ENCODE measurements around the gene DPH7.
"Not testable (repeated sequence)": the region's sequence is repeated elsewhere in the genome, so short reads cannot be mapped to it uniquely, and the experiment has no call there.

Gene DPH7

DNA sequence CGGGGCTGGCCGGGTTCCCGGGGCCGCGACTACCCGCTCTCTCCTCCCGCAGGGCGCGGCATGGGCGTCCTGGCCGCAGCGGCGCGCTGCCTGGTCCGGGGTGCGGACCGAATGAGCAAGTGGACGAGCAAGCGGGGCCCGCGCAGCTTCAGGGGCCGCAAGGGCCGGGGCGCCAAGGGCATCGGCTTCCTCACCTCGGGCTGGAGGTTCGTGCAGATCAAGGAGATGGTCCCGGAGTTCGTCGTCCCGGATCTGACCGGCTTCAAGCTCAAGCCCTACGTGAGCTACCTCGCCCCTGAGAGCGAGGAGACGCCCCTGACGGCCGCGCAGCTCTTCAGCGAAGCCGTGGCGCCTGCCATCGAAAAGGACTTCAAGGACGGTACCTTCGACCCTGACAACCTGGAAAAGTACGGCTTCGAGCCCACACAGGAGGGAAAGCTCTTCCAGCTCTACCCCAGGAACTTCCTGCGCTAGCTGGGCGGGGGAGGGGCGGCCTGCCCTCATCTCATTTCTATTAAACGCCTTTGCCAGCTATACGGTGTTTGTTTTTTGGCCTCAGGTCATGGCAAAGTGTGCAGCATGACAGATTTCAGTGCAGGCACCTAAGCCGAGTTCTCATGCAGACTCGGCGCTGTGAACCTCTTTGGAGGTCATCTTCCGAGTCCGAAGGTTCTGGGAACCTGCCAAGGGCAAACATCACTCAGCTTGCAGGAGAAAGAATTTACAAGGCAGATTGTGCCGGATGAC lies 26.5 kb downstream of the DPH7 start:
- H3K27ac ChIP-seq (ENCODE audit: low read depth, low read length), result peak overlapping the region; percentile 68
- no peak overlapping the region for H2BK120ac ChIP-seq (ENCODE audit: low read depth, low read length)
- no peaks in the 10 kb centered on the region for H3K79me1 ChIP-seq (ENCODE audit: low read length)
- WGBS (ENCODE audit: extremely low coverage, insufficient coverage, low lambda C conversion rate), result no CpG with 5 or more reads among the region's 58 CpGs
- peak overlapping the region; percentile 91 for H3K4me2 ChIP-seq (ENCODE audit: low read length)
- H3K4me3 ChIP-seq (ENCODE audit: low read length), result peak overlapping the region; percentile 82
- H3K4me1 ChIP-seq (ENCODE audit: control insufficient read depth, low read depth, low read length), result no peaks in the 10 kb centered on the region
- peak; percentile 65 for DNase-seq
- peak overlapping the region; percentile 92 for H3K9ac ChIP-seq (ENCODE audit: low read length)
- no peak overlapping the region for H2AK5ac ChIP-seq (ENCODE audit: low read length)
- no peak overlapping the region for H4K8ac ChIP-seq (ENCODE audit: low read depth, low read length)
- H3K79me2 ChIP-seq (ENCODE audit: control insufficient read depth, insufficient read depth, low read length), result no peaks in the 10 kb centered on the region
- H2BK5ac ChIP-seq (ENCODE audit: low read length), result no peak overlapping the region
- no peak overlapping the region for H2BK15ac ChIP-seq (replicated peaks; ENCODE audit: low read depth)
- H3K27me3 ChIP-seq (ENCODE audit: insufficient read depth, low read length, poor library complexity), result no peaks in the 10 kb centered on the region
- H3K18ac ChIP-seq (ENCODE audit: low read length), result peak overlapping the region; percentile 34
- H3K56ac ChIP-seq (ENCODE audit: low read length), result peak overlapping the region; percentile 93
- H4K5ac ChIP-seq (ENCODE audit: low read length), result no peak overlapping the region
- H3K23ac ChIP-seq (ENCODE audit: low read length), result peak overlapping the region; percentile 45
- H3K4ac ChIP-seq (ENCODE audit: low read depth, low read length), result peak overlapping the region; percentile 58
- peaks cover 3% of the 10 kb centered on the region for H3K36me3 ChIP-seq (ENCODE audit: control insufficient read depth, insufficient read depth, low read length)

DNA sequence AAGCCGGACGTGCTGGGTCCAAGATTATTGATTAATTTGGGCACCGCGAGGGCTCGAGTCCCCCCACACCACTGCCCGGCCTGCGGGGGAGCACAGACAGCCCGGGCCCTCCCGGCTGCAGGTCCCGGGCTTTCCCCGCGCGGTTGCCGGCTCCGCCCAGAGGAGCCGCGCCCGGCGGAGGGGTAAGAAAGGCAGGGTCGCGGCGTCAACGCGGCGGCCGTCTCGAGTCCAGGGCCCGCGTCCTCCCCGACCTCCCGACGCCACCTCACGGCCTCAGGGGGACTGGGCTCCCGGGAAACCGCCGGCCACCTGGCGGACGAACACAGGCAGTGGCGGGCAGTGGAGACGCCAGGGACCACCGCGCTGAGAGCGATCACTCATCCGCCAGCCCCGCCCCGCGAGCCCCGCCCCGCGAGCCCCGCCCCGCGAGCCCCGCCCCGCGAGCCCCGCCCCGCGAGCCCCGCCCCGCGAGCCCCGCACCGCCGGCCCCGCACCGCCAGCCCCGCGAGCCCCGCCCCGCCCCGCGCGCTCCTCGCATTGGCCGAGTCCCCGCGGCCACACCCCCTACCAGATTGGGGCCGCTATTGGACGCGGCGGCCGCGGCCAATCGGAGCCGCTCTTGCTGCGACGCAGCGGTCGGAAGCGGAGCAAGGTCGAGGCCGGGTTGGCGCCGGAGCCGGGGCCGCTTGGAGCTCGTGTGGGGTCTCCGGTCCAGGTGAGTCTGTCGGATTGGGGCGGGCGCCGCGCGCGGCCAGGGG lies 27.3 kb downstream of the DPH7 start, which contains the start of gene MRPL41:
Gene MRPL41, plus strand, starts transcription at position 616 of the 758 bp plus-strand sequence. CDS start 203 bp downstream, outside the sequence.
- H3K23ac ChIP-seq (ENCODE audit: low read length), result peak within 1 kb of the TSS; percentile 45
- H4K5ac ChIP-seq (ENCODE audit: low read length), result no peak within 1 kb of the TSS
- peak within 1 kb of the TSS; percentile 82 for H3K4me3 ChIP-seq (ENCODE audit: low read length)
- H2BK15ac ChIP-seq (replicated peaks; ENCODE audit: low read depth), result no peak within 1 kb of the TSS
- WGBS (ENCODE audit: extremely low coverage, insufficient coverage, low lambda C conversion rate), result no CpG with 5 or more reads among the region's 106 CpGs
- H3K9ac ChIP-seq (ENCODE audit: low read length), result peak within 1 kb of the TSS; percentile 92
- H2BK120ac ChIP-seq (ENCODE audit: low read depth, low read length), result no peak within 1 kb of the TSS
- peak within 1 kb of the TSS; percentile 91 for H3K4me2 ChIP-seq (ENCODE audit: low read length)
- H3K56ac ChIP-seq (ENCODE audit: low read length), result peak within 1 kb of the TSS; percentile 93
- H3K4me1 ChIP-seq (ENCODE audit: control insufficient read depth, low read depth, low read length), result no peaks in the 10 kb centered on the region
- no peak within 1 kb of the TSS for H2AK5ac ChIP-seq (ENCODE audit: low read length)
- no peak within 1 kb of the TSS for H4K8ac ChIP-seq (ENCODE audit: low read depth, low read length)
- H3K27ac ChIP-seq (ENCODE audit: low read depth, low read length), result peak within 1 kb of the TSS; percentile 68
- H3K79me2 ChIP-seq (ENCODE audit: control insufficient read depth, insufficient read depth, low read length), result no peaks in the 10 kb centered on the region
- H3K36me3 ChIP-seq (ENCODE audit: control insufficient read depth, insufficient read depth, low read length), result peaks cover under 1% of the 10 kb centered on the region
- no peaks in the 10 kb centered on the region for H3K79me1 ChIP-seq (ENCODE audit: low read length)
- peak; percentile 94 for DNase-seq
- peak within 1 kb of the TSS; percentile 34 for H3K18ac ChIP-seq (ENCODE audit: low read length)
- peak within 1 kb of the TSS; percentile 58 for H3K4ac ChIP-seq (ENCODE audit: low read depth, low read length)
- no peaks in the 10 kb centered on the region for H3K27me3 ChIP-seq (ENCODE audit: insufficient read depth, low read length, poor library complexity)
- H2BK5ac ChIP-seq (ENCODE audit: low read length), result no peak within 1 kb of the TSS

DNA sequence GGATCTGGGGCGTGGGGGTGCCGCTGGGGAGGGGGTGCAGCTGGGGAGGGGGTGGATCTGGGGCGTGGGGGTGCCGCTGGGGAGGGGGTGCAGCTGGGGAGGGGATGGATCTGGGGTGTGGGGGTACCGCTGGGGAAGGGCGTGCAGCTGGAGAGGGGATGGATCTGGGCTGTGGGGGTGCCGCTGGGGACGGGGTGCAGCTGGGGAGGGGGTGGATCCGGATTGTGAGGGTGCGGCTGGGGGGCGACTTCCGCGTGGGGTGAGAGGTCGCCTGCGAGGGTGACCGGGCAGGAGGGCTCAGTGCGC lies 27.8 kb downstream of the DPH7 start:
- no CpG with 5 or more reads among the region's 17 CpGs for WGBS (ENCODE audit: extremely low coverage, insufficient coverage, low lambda C conversion rate)
- H2AK5ac ChIP-seq (ENCODE audit: low read length); DNase-seq; H4K5ac ChIP-seq (ENCODE audit: low read length); H3K4me1 ChIP-seq (ENCODE audit: control insufficient read depth, low read depth, low read length); H3K79me1 ChIP-seq (ENCODE audit: low read length); H2BK15ac ChIP-seq (replicated peaks; ENCODE audit: low read depth); H3K79me2 ChIP-seq (ENCODE audit: control insufficient read depth, insufficient read depth, low read length); H2BK5ac ChIP-seq (ENCODE audit: low read length); H3K4ac ChIP-seq (ENCODE audit: low read depth, low read length); H3K36me3 ChIP-seq (ENCODE audit: control insufficient read depth, insufficient read depth, low read length); H3K27me3 ChIP-seq (ENCODE audit: insufficient read depth, low read length, poor library complexity); H4K8ac ChIP-seq (ENCODE audit: low read depth, low read length); H3K27ac ChIP-seq (ENCODE audit: low read depth, low read length); H2BK120ac ChIP-seq (ENCODE audit: low read depth, low read length); H3K23ac ChIP-seq (ENCODE audit: low read length): not testable (repeated sequence)
- Histone ChIP-seq H3K4me3 (ENCODE audit: low read length) (peak overlapping the region; percentile 19), H3K56ac (ENCODE audit: low read length) (peak overlapping the region; percentile 85), H3K4me2 (ENCODE audit: low read length) (peak overlapping the region; percentile 67), H3K18ac (ENCODE audit: low read length) (peak overlapping the region; percentile 33), H3K9ac (ENCODE audit: low read length) (peak overlapping the region; percentile 68)

DNA sequence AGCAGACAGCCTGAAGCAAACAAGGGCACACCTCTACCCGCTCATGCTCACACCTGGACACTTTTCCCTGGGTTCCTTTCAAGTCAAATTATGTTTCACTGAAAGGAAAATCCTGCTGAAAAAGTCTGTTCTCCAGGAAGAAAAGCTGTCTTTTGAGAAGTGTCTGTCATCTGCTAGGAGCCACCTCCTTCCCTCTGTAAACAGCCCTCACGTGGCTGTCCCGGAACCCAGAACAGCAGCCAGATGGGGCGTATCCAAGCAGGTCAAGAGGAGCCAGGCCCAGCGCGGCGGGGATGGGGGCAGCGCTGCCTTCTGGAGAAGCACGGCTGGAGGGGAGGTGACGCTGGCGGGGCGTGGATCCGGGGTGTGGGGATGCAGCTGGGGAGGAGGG lies 28.5 kb downstream of the DPH7 start, which contains the start of gene PNPLA7:
Gene PNPLA7, minus strand, starts transcription at position 172 of the 391 bp plus-strand sequence. CDS start 205 bp downstream, outside the sequence.
- Histone ChIP-seq H3K36me3 (ENCODE audit: control insufficient read depth, insufficient read depth, low read length) (no peaks in the 10 kb centered on the region), H3K27me3 (ENCODE audit: insufficient read depth, low read length, poor library complexity) (no peaks in the 10 kb centered on the region), H2AK5ac (ENCODE audit: low read length) (no peak within 1 kb of the TSS), H2BK5ac (ENCODE audit: low read length) (no peak within 1 kb of the TSS), H3K27ac (ENCODE audit: low read depth, low read length) (peak within 1 kb of the TSS; percentile 17), H3K79me1 (ENCODE audit: low read length) (no peaks in the 10 kb centered on the region), H3K4me2 (ENCODE audit: low read length) (peak within 1 kb of the TSS; percentile 67), H3K18ac (ENCODE audit: low read length) (peak within 1 kb of the TSS; percentile 33), H3K4ac (ENCODE audit: low read depth, low read length) (no peak within 1 kb of the TSS), H3K56ac (ENCODE audit: low read length) (peak within 1 kb of the TSS; percentile 85), H3K4me3 (ENCODE audit: low read length) (peak within 1 kb of the TSS; percentile 19), H2BK15ac (replicated peaks; ENCODE audit: low read depth) (no peak within 1 kb of the TSS), H4K8ac (ENCODE audit: low read depth, low read length) (no peak within 1 kb of the TSS), H3K9ac (ENCODE audit: low read length) (peak within 1 kb of the TSS; percentile 68), H2BK120ac (ENCODE audit: low read depth, low read length) (no peak within 1 kb of the TSS), H3K4me1 (ENCODE audit: control insufficient read depth, low read depth, low read length) (no peaks in the 10 kb centered on the region), H3K23ac (ENCODE audit: low read length) (no peak within 1 kb of the TSS), H3K79me2 (ENCODE audit: control insufficient read depth, insufficient read depth, low read length) (no peaks in the 10 kb centered on the region), H4K5ac (ENCODE audit: low read length) (no peak within 1 kb of the TSS)
- no CpG with 5 or more reads among the region's 13 CpGs for WGBS (ENCODE audit: extremely low coverage, insufficient coverage, low lambda C conversion rate)
- peak; percentile 90 for DNase-seq

DNA sequence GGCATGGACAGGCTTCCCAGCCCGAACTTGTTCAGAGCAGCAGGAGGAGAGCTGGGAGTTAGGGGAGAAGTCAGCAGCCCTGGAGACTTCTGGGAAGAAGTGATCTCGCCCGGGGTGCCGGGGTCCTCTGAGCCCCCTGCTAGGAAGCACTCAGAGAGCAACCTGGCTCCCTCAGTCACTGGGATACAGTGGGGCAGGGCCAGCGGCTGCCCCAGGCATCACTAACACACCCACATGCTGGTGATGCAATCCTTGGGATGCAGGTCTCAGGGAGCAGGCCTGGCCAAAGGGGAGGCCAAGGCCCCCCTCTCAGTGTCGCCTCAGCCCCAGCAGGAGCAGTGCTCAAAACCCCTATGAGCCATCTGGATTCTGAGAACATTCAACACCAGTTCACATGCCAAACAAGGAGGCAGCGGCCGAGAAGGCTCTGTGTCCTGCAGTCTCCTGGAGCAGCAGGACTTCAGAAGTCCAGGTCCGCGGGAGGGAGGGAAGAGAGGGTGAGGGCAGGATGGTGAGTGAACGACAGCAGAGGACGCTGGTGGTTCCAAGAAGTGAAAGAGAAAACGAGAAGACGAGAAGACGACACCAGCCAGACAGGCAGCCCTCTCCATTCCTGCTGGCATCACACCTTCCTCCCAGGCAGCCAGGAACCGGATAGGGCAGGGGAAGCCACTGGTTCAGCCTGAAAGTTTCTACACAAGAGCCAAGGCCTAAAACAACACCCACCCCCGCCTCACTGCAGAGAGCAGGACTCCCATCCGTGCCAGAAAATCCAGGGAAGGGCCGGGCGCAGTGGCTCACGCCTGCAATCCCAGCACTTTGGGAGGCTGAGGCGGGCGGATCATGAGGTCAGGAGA lies 30.8 kb downstream of the DPH7 start:
- Histone ChIP-seq H3K18ac (ENCODE audit: low read length) (no peak overlapping the region), H3K27ac (ENCODE audit: low read depth, low read length) (no peak overlapping the region), H3K56ac (ENCODE audit: low read length) (no peak overlapping the region), H4K5ac (ENCODE audit: low read length) (no peak overlapping the region), H3K4me1 (ENCODE audit: control insufficient read depth, low read depth, low read length) (no peaks in the 10 kb centered on the region), H2BK120ac (ENCODE audit: low read depth, low read length) (no peak overlapping the region), H3K9ac (ENCODE audit: low read length) (no peak overlapping the region), H2BK5ac (ENCODE audit: low read length) (no peak overlapping the region), H3K79me2 (ENCODE audit: control insufficient read depth, insufficient read depth, low read length) (no peaks in the 10 kb centered on the region), H3K23ac (ENCODE audit: low read length) (no peak overlapping the region), H3K4me2 (ENCODE audit: low read length) (no peak overlapping the region), H2AK5ac (ENCODE audit: low read length) (no peak overlapping the region), H3K4me3 (ENCODE audit: low read length) (no peak overlapping the region), H3K36me3 (ENCODE audit: control insufficient read depth, insufficient read depth, low read length) (no peaks in the 10 kb centered on the region), H2BK15ac (replicated peaks; ENCODE audit: low read depth) (no peak overlapping the region), H3K4ac (ENCODE audit: low read depth, low read length) (no peak overlapping the region), H3K27me3 (ENCODE audit: insufficient read depth, low read length, poor library complexity) (no peaks in the 10 kb centered on the region), H3K79me1 (ENCODE audit: low read length) (no peaks in the 10 kb centered on the region), H4K8ac (ENCODE audit: low read depth, low read length) (no peak overlapping the region)
- WGBS (ENCODE audit: extremely low coverage, insufficient coverage, low lambda C conversion rate), result no CpG with 5 or more reads among the region's 23 CpGs
- no peak for DNase-seq

Measured in mesendoderm (in vitro differentiated cells).